Tongue (tissue), 2 donors: ENCODE data around the gene CTR9. TPM values are rescaled to one million over a fixed set of nuclear protein-coding genes. Genes with fewer than 3 reads are reported as not detected.

Experiments
- DNase-seq: peaks from one replicate; pipeline ENCODE4 v3.0.0-alpha.2; 2015
- total RNA-seq: library from RNA; depleted of rRNA; stranded (reverse); fragments of >200 nt; gene quantifications from one replicate; pipeline ENCODE4 v1.2.3, GENCODE V29; 2014

The CTR9 gene
- total RNA-seq, 1 donor from 2014 or later = 27.5 TPM

DNA sequence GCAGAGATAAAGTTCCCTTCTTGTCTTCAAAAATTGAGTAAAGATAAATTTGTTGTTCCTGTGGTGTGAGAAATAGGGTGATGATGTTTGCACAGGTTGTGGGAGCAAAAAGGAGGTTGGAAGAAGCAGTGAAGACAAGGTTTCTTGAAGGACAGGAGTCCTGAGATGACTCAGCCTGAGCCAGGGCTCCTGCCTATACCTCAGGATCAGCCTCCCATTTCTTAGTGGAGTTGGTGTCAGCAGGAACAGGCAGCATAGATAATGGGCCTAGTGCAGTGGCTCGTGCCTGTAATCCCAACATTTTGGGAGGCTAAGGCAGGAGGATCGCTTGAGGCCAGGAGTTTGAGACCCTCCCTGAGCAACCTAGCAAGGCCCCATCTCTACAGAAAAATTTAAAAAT lies 29.0 kb downstream of the CTR9 start:
- no peak for DNase-seq

DNA sequence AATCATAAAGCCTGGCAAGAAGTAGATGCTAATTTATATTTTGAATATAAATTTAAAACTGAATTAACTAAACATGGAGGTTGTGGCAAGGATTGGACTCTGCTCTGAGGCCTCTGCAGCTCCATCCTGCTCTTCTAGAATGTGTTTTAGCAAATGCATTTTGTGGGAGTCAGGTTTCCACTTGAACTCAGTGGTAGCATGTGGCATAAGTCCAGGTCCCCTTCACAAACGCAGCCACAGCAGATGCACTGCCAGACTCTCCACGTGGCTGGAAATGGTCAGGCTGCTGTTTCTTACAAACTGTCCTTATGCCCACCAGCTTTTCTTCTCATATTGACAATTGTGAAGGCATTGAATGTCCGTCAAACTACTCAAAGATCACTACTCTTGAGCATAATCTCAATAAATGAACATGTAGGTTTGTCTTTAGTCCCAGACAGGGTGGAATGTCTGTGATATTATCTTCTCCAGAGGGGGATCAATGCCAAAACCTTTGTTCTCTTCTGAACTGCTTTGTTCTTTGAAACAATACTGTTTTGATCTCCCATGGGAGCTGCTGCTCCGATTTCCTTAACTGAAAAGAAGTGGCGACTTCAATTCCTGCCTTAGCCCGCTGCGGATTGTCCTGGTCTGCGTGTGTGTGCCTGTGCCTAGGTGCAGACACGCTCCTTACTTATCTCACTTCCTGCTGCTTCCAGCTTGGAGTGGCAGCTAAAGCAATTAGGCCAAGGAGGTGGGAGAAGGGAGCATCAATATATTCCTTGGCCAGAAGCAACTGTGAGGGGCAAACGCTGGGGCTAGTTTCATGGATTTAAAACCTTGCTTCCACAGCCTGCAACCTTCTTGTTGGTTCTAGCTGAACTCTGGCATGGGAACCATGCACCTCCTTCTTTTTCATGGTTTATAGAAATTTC lies 33.4 kb downstream of the CTR9 start:
- DNase-seq = peak; percentile 86

DNA sequence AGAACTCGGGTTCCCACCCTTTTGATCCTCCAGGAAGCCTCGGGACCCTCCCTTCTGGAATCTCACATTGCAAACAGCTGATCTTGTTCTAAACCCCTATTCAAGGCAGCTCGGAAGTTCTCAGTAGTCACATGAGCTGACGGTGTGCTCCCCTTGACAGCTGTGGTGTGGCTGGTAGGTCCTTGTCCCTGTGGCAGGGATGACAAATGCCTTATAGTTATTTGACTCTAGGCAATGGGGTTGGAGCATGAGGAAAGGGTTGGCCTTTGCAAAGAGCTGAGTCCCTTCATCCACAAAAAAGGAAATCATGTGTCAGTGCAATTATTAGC lies 34.1 kb downstream of the CTR9 start:
- DNase-seq = peak; percentile 57

DNA sequence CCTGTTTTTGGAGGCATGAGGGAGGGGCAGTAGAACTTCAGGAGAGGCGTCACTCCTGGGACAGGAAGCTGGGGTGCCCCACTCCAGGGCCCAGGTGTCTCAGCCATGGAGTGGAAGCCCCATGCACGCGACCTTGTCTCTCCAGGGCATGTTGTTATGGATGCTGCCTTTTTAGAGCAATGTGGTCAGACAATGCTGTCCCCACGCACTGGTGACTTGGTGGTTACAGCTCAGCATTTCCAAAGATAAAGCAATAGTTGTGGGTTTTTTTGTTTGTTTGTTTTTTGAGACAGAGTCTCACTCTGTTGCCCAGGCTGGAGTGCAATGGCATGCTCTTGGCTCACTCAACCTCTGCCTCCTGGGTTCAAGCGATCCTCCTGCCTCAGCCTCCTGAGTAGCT lies 35.4 kb downstream of the CTR9 start:
- no peak for DNase-seq

DNA sequence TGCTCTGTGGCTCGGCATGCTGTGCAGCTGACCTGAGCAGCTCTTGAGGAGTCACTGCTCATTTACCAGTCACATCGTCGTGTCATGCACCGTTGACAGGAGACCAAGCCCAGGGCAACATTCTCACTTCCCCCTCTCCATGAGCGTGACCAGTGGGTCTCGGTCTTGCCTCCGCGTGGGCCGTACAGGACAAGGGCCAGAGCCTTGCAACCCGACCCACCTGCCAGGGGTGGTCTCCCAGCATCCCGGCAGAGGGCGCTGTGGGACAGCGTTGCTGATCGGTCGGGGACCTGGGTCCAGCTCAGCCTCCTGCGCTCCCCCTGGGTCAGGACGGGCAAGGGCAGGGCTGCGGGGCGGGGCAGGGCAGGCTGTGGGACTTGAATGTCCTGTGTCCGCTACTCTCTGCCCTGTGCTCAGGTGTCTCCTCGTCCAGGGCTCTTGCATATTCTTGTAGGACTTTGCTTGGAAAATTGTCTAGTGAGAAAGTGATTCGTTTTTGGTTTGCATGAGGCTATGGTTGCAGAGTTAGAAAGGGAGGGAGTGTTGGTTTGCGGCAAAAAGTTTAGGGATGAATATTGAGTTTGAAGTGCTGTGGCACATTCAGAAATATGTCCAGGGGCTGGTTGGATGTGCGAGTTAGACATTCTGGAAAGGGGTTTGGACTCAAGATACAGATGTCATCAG lies 41.5 kb downstream of the CTR9 start:
- peak; percentile 82 for DNase-seq

DNA sequence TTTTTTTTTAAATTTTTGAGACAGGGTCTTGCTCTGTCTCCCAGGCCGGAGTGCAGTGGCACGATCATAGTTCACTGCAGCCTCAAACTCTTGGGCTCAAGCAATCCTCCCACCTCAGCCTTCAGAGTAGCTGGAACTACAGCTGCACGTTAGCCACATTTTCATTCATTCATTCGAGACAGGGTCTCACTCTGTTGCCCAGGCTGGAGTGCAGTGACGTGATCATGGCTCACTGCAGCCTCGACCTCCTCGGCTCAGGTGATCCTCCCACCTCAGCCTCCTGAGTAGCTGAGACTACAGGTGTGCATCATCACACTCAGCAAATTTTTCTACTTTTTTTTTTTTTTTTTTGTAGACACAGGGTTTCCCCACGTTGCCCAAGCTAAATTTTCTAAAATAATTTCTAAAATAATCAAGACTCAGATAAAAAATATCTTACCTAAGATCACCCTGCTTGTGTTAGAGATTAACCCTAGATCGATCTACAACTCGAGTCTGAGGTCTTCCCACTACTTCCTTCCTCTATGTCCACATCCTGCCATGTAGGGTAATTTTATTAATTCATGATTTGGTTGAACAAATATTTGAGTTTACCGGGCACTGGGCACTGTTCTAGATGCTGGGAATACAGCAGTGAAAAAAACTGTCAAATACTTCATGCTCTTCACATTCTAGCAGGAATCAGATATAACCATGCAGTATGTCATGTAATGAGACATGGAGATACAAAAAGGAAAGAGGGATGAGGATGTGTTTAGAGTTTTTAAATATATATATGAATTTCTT lies 42.6 kb downstream of the CTR9 start:
- no peak for DNase-seq

DNA sequence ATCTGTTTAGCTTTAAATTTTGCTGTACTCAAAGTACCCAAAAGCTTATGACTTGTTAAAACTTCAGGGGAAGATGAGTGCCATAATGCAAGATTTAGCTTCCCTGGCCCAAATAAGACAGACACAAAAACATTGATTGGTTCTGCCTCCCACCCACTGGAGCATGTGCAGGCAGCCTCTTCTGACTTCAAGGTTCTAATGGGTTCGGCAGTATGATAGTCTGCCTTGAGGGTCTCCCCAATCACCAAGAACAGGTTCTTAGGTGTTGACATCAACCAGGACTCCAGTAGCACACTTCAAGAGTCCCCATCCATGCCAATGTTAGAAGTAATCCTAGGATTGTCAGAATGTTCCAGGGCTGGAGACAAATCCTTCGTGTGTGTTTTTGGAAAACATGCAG lies 45.1 kb downstream of the CTR9 start:
- no peak for DNase-seq

DNA sequence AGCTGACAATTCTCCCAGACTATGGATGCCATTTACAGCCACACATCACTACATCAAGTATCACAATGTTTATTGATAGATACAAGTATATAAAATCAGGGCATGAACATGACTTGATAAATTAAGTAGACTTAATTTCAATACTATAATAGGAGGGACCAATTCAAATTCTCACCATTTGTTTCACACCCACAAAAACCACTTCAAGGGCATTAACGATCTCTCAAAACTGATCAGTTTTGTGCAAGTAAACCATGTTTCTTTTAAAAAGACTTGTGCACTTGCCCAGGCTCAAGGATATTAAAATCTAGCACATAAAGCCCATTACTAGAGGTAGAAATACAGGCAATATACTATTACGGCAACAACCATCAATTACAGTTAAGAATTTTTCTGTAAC lies 46.0 kb downstream of the CTR9 start:
- DNase-seq = no peak

DNA sequence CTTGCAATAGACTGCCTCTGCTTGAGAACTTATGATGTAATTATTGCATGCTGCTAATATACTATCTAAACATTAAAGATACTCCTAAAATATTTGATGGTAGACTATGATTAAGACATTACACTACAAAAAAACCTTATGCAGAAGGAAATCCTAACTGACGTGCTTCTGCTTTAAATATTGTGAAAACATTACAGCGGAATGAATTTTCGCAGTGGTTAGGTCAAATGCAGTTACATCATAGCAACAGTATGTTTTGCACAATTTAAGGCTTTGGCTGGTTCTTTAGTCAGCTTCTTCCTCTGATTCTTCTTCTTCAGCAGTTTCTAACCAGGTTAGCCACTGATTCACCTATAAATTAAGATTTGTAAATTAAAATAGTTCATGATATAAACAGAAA lies 46.5 kb downstream of the CTR9 start:
- DNase-seq = no peak

DNA sequence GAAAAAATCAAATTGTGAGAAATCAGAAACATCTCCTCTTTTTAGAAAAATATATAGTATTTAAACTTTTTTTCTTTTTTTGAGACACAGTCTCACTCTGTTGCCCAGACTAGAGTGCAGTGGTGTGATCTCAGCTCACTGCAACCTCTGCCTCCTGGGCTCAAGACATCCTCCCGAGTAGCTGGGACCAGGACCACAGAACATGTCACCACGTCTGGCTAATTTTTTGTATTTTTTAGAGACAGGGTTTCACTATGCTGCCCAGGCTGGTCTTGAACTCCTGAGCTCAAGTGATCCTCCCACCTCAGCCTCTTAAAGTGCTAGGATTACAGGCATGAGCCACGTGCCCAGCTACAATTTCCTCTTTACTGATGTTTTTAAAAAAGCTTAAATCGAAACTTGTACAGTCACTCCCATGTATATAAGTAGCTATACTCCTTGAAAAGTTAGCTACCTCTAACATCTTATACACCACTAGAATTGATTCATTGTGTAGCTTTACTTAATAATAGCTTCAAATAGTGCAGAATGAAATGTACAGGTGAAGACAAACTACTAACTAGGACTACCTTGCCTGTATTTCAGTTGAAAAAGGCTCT lies 47.4 kb downstream of the CTR9 start:
- no peak for DNase-seq

DNA sequence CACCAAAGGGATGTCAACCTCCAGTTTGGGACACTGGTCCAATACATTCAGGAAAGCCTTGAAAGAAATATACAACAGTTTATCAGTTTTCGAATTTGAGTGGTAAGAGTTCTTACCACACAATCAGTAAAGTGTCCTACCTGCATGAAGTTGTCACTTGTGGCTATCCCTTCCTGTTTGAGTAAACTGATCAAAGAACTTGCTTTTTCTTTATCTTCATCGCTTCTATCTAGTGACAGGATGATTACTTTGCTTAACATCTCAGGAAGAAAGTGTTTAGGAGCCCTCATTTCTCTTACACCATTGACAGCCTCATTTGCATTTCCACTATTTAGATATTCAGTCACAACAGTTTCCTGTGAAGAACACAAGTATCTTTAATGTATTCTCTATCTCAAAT lies 49.2 kb downstream of the CTR9 start:
- DNase-seq = no peak

DNA sequence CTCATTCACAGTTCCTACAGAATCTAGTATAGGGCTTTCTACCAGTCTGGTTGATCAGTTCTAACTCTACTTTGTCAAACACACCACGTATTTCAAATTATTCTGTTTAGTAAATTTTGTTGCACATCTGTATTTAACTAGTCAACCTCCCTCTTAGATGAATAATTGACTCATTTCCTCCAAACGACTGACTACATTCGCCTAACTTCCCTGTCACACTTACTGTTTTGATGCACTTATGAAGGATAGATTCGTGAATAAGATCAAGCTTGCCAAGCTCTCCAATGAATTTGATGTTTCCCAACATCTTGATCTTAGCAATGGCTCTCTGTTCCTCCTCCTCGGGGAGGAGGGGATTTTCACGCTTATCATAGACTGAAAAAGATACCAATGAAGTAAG lies 52.6 kb downstream of the CTR9 start:
- no peak for DNase-seq

DNA sequence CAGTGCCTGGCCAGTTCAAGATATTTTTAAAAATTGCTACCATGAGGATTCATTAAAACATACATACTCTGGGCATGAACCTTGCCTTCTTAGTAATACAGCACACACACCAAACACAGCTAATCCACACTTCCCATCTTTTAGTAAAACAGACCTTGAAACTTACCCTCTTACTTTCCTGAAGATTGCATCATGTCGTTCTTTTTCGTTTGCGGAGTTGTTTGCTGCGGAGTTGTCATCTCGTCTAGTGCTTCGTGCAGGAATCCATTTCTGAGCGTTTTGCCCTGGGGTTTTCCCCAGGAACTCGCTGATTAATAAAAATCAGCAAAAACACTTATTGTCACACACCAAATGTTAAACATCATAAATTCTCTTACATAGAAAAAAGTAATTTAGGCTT lies 54.7 kb downstream of the CTR9 start:
- no peak for DNase-seq

DNA sequence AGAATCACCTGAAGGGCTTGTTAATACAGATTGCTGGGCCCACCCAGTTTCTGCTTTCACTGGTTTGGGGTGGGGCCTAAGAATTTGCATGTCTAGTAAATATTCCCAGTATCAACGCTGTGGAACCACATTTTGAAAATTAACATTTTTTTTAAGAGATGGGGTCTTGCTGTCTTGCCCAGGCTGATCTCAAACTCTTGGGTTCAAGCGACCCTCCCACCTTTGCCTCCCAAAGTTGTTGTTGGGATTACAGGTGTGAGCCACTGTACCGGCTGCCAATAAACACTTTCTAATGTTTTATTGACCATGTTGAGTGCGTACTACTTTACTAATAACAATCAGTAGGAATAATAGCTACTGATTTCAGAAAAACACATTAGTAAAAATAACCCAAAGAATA lies 55.2 kb downstream of the CTR9 start:
- DNase-seq = no peak

DNA sequence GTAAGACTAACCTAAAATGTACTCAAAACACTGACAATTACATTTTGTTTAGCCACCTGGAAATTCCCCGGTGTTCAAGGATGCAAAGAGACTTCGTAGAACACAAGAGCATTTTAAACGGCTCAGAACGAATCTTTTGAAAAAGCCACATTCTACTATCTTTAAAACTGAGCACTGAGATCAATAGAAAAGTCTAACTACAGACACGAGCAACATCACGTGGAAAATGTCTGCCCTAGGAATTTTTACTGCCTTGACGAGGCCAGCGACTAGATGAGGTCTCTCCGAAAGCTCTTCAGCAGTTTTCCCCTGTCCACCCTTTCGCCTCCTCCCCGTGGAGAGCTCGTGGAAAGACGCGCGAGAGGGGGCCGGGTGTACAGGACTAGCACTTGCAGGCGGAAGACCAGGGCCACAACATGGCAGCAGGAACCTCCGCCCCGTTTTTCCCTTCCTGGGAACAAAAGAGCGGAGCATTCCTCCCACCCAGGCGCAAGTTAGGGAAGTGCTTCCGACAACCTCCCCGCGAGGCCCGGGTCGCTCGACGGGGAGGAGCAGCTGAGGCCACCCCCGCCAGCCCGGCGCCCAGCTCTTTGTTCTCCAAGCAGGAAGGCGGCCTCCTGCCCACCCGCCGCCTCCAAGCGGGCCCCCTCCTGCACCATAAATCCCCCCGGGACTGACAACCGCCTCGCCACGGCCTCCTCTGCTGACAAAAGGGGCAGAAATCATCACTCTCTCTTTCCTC lies 56.6 kb downstream of the CTR9 start:
- peak; percentile 80 for DNase-seq

DNA sequence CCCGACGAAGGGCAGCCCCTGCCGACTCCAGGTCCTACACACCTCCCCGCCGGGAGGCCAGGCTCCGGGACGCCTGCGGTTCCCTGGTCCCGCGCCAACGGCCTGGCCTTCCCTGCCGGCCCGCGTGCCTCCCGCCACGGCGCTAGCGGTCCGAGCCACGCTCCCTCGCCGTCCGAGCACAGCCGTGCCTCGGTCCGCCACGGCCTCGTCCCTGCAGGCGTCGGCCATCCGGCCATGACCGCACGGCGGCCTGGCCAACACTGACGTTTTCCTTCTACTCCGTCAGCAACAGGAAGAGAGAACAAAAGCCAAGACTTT lies 57.1 kb downstream of the CTR9 start:
- DNase-seq = no peak

DNA sequence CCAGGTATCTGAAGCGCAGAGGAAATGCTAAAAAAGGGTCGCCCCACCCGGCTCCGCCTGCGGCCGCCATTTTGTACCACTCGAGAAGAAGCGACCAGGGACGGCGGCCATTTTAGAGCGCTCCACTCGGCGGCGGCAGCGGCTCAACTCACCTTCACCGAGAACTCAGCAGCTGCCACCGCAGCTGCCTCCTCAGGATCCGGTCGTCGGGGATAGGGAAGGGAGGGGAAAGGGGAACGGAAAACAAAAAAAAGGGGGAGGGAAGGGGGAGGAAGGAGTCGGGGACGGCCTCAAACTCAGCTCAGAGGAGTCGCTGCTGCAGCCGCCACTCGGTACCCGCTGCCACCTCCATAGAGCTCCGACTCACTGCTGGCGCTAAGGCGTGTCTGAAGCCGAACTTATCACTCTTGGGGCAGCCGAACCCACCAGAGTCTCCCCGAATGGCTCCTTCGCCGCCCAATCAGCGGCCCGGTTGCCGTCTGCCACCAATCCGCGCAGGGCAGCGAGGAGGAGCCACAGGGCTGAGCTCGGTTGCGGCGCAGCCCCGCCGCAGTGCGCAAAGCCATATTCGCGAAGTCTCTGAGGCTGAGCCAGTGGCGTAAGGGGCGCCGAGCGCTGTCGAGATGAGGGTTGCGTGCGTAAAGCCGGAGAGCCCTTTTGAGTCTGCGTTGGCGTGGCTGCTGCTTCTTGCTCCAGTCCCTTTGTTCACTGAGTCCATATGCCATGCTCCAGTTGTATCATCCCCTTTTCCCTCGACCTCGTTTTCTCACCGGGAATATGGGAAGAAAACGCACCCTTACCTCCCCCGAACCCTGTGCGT lies 57.7 kb downstream of the CTR9 start, which contains the start of gene EIF4G2:
EIF4G2 (minus strand) TSS at position 374 of the 820 bp plus-strand sequence.
- peak; percentile 100 for DNase-seq

DNA sequence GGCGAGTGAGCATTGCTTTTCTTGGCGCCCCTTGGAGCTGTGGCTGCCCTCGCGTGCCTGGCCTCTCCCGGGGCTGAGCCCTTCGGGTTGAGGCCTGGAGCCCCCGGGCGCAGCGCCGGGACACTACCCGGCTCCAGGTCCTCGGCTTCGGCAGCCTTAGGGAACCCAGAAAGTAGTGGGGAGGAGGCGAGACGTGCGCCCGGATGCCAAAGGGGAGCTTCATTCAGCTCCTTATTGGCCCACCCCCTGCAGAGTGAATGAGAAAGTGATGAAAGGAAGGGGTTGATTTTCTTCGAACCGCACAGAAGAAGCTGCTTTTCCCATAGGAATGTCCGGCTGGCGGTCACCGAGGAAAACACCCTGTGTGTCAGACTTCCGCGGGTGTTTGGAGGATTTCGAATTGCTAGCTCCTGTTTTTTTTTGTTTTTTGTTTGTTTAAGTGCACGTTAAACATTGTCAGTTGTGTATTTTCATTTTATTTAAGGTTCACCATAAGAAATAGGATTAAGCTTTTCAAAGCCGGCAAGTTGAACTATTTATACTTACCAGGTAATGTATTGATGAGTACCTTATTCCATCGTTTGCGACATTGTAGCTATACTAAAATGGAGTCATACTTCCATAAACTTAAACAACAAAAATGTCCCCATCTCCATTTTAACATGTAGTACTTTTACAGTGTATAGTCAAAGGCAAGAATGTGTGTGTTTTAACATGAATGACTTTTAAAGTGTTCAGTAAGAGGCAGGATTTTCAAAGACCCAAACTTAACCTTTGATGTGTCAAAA lies 58.5 kb downstream of the CTR9 start:
- peak; percentile 42 for DNase-seq

DNA sequence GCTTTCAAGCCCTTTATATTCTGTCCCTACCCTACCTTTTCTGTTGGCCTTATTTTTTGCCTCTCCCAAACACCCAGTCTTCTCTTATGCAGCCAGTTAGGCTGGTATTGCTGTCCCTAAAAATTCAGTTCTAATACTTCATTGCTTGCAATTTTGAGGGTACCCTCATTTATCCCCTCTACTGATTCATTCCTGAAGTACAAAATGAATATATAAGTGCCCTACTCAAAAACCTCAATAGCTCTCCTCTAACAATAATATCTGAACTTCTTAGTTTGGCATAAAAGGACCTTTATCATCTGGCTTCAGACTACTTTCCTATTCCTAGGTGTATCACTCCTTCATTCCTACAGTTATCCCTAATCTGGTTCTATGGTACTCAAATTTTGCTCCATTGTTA lies 62.9 kb downstream of the CTR9 start:
- no peak for DNase-seq

DNA sequence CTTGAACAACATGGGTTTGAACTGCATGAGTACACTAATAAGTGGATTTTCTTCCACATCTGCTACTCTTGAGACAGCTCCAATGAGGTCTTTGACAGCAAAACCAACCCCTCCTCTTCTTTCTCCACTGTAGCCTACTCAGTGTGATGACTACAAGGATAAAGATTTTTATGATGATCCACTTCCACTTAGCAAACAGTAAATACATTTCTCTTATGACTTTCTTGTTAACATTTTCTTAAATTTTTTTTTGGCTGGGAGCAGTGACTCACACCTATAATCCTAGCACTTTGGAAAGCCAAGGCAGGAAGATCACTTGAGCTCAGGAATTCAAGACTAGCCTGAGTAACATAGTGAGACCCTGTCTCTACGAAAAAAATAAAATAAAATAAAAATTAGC lies 67.5 kb downstream of the CTR9 start:
- no peak for DNase-seq
